HEK293 (cell line): ENCODE measurements around the gene SLC9C1.

Source experiments
- CTCF ChIP-seq: fragments of 450-650 bp; formaldehyde crosslinking; IDR thresholded peaks from 2 replicates; pipeline ENCODE4 v1.5.1; 2016; ENCODE audit warnings: missing biosample characterization, missing genetic modification characterization
- GLI4 ChIP-seq: fragments of 450-650 bp; formaldehyde crosslinking; IDR thresholded peaks from 2 replicates; pipeline ENCODE4 v1.5.1; 2016; ENCODE audit warnings: missing biosample characterization, missing genetic modification characterization
- REST ChIP-seq: fragments of 450-650 bp; formaldehyde crosslinking; IDR thresholded peaks from 2 replicates; pipeline ENCODE4 v1.5.1; 2016; ENCODE audit warnings: missing biosample characterization, missing genetic modification characterization
- TCF7L2 ChIP-seq: IDR thresholded peaks from 2 replicates; pipeline ENCODE4 v1.6.1; 2011; ENCODE audit warnings: low read depth, mild to moderate bottlenecking, inconsistent platforms, low read length, moderate library complexity, borderline replicate concordance
- ZBTB7A ChIP-seq: fragments of 450-650 bp; formaldehyde crosslinking; IDR thresholded peaks from 2 replicates; pipeline ENCODE4 v1.5.1; 2016; ENCODE audit warnings: low read depth, missing biosample characterization, missing genetic modification characterization
- ZNF292 ChIP-seq: fragments of 450-650 bp; formaldehyde crosslinking; IDR thresholded peaks from 2 replicates; pipeline ENCODE4 v1.5.1; 2016; ENCODE audit warnings: low read depth, missing biosample characterization, missing genetic modification characterization, borderline replicate concordance
- ZNF335 ChIP-seq: fragments of 450-650 bp; formaldehyde crosslinking; conservative IDR thresholded peaks from 2 replicates; pipeline ENCODE4 v1.5.1; 2016; ENCODE audit warnings: missing biosample characterization, missing genetic modification characterization
- ZNF473 ChIP-seq: fragments of 450-650 bp; formaldehyde crosslinking; IDR thresholded peaks from 2 replicates; pipeline ENCODE4 v1.5.1; 2017; ENCODE audit warnings: missing biosample characterization, missing genetic modification characterization
- ZNF558 ChIP-seq: fragments of 450-650 bp; formaldehyde crosslinking; IDR thresholded peaks from 2 replicates; pipeline ENCODE4 v1.5.1; 2016; ENCODE audit warnings: missing biosample characterization, missing genetic modification characterization
- ZNF639 ChIP-seq: fragments of 450-650 bp; formaldehyde crosslinking; IDR thresholded peaks from 2 replicates; pipeline ENCODE4 v1.5.1; 2016; ENCODE audit warnings: missing biosample characterization, missing genetic modification characterization
- ZNF658 ChIP-seq: fragments of 450-650 bp; formaldehyde crosslinking; IDR thresholded peaks from 2 replicates; pipeline ENCODE4; 2016; ENCODE audit warnings: missing biosample characterization, missing genetic modification characterization
- ZNF660 ChIP-seq: fragments of 450-650 bp; IDR thresholded peaks from 2 replicates; pipeline ENCODE4 v1.5.1; 2018; ENCODE audit warnings: missing biosample characterization, mild to moderate bottlenecking, missing genetic modification characterization
- ZNF704 ChIP-seq: fragments of 450-650 bp; formaldehyde crosslinking; IDR thresholded peaks from 2 replicates; pipeline ENCODE4 v1.5.1; 2016; ENCODE audit warnings: missing biosample characterization, missing genetic modification characterization
- ZNF791 ChIP-seq: fragments of 450-650 bp; formaldehyde crosslinking; IDR thresholded peaks from 2 replicates; pipeline ENCODE4 v1.5.1; 2016; ENCODE audit warnings: missing biosample characterization, missing genetic modification characterization

- no peak for TF ChIP-seq ZBTB7A (tag by site-specific recombination)
- no peak for TF ChIP-seq CTCF (tag by site-specific recombination)
- no peak for TF ChIP-seq ZNF704 (tag by site-specific recombination)
- TF ChIP-seq ZNF335 (tag by site-specific recombination): no peak
- TF ChIP-seq TCF7L2: no peak
- TF ChIP-seq ZNF292 (tag by site-specific recombination): no peak
- TF ChIP-seq GLI4 (tag by site-specific recombination): no peak
- no peak for TF ChIP-seq ZNF658 (tag by site-specific recombination)
- TF ChIP-seq REST (tag by site-specific recombination): no peak
- TF ChIP-seq ZNF791 (tag by site-specific recombination): no peak
- no peak for TF ChIP-seq ZNF660 (tag by site-specific recombination)
- TF ChIP-seq ZNF639 (tag by site-specific recombination): peak; percentile 79; the same call in 1 of the 2 replicates
- no peak for TF ChIP-seq ZNF473 (tag by site-specific recombination)
- peak; percentile 91 for TF ChIP-seq ZNF558 (tag by site-specific recombination)
These were observed 192.1 kb downstream of the SLC9C1 start for GRCh38 chr3:112101916-112102315.
